Sigmoid colon (tissue), 4 donors: Measurements from ENCODE around the gene CCNI.
"Not testable (repeated sequence)": the region's sequence is repeated elsewhere in the genome, so short reads cannot be mapped to it uniquely, and the experiment has no call there.

ENCODE experiments used
- EP300 ChIP-seq, 4 donors: sonication (generic); formaldehyde crosslinking; IDR thresholded peaks; one replicate each; pipeline ENCODE4 v1.6.1; 2017; ENCODE audit warnings: antibody characterized with exemption in 4 of 4
- POLR2A ChIP-seq, 2 donors: fragments of 450-650 bp; IDR thresholded peaks; one replicate each; pipeline ENCODE4 v1.6.1; 2016; ENCODE audit warnings: antibody characterized with exemption in 2 of 2, mild to moderate bottlenecking in 2 of 2, moderate library complexity in 2 of 2
- TF ChIP-seq, protein P1 (sequence below), 4 experiments: fragments of 450-650 bp in 3 of 4; fragments of 200-600 bp in 1 of 4; IDR thresholded peaks; one replicate each; pipeline ENCODE4 v1.5.1; 2016 to 2019; ENCODE audit warnings: antibody characterized with exemption in 4 of 4, mild to moderate bottlenecking in 3 of 4, moderate library complexity in 2 of 4

DNA sequence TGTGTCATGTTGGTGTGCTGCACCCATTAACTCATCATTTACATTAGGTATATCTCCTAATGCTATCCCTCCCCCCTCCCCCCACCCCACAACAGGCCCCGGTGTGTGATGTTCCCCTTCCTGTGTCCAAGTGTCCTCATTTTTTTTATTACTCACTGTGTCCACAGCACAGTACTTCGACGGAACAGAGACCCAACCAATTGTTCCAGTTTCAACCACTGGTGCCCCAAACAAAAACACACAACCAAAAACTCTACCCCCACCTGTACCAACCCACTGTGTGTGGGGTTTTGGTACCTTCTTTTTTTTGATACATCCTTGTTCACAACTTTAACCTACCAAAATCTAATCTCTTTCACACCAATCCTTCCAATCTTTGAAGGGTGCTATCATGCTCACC is 6.3 kb downstream of the CCNI start:
- TF ChIP-seq, protein P1, sequence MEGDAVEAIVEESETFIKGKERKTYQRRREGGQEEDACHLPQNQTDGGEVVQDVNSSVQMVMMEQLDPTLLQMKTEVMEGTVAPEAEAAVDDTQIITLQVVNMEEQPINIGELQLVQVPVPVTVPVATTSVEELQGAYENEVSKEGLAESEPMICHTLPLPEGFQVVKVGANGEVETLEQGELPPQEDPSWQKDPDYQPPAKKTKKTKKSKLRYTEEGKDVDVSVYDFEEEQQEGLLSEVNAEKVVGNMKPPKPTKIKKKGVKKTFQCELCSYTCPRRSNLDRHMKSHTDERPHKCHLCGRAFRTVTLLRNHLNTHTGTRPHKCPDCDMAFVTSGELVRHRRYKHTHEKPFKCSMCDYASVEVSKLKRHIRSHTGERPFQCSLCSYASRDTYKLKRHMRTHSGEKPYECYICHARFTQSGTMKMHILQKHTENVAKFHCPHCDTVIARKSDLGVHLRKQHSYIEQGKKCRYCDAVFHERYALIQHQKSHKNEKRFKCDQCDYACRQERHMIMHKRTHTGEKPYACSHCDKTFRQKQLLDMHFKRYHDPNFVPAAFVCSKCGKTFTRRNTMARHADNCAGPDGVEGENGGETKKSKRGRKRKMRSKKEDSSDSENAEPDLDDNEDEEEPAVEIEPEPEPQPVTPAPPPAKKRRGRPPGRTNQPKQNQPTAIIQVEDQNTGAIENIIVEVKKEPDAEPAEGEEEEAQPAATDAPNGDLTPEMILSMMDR (IDR thresholded peaks at IDR 0.05): not testable (repeated sequence)
- TF ChIP-seq EP300, POLR2A (IDR thresholded peaks at IDR 0.05): not testable (repeated sequence)
